Neural cell (in vitro differentiated cells): ENCODE data around the gene IFNL3.

ENCODE experiments used
- CTCF ChIP-seq: fragments of 450-650 bp; IDR thresholded peaks from 2 replicates; pipeline ENCODE4 v1.5.1; 2014; ENCODE audit warnings: antibody characterized with exemption, mild to moderate bottlenecking, moderate library complexity; ENCODE audit not compliant: poor library complexity, severe bottlenecking
- EP300 ChIP-seq: fragments of 450-650 bp; conservative IDR thresholded peaks from 2 replicates; pipeline ENCODE4 v1.6.1; 2014; ENCODE audit warnings: antibody characterized with exemption, mild to moderate bottlenecking, moderate library complexity; ENCODE audit not compliant: poor library complexity, severe bottlenecking
- EZH2 ChIP-seq: fragments of 200-600, 300-800 bp; shearing (Covaris generic), sonication (generic); IDR thresholded peaks from 2 replicates; pipeline ENCODE4 v1.6.1; 2014; ENCODE audit warnings: antibody characterized with exemption, low read length, borderline replicate concordance, mild to moderate bottlenecking; ENCODE audit not compliant: insufficient read depth, poor library complexity, severe bottlenecking
- MXI1 ChIP-seq: fragments of 450-650 bp; conservative IDR thresholded peaks from 2 replicates; pipeline ENCODE4 v1.6.1; 2014; ENCODE audit warnings: antibody characterized with exemption, mild to moderate bottlenecking; ENCODE audit not compliant: poor library complexity, severe bottlenecking
- POLR2AphosphoS5 ChIP-seq: IDR thresholded peaks from 2 replicates; pipeline ENCODE4 v1.6.1; 2012
- RAD21 ChIP-seq: fragments of 450-650 bp; conservative IDR thresholded peaks from 2 replicates; pipeline ENCODE4 v1.6.1; 2014; ENCODE audit warnings: antibody characterized with exemption, mild to moderate bottlenecking, moderate library complexity
- TAF1 ChIP-seq: IDR thresholded peaks from 2 replicates; pipeline ENCODE4 v1.6.1; 2012; ENCODE audit warnings: low read depth
- TF ChIP-seq, protein P1 (sequence below): IDR thresholded peaks from 2 replicates; pipeline ENCODE4 v1.6.1; 2012; ENCODE audit warnings: borderline replicate concordance

- TF ChIP-seq MXI1: no peak
- no peak for TF ChIP-seq EZH2
- no peak for TF ChIP-seq CTCF
- no peak for TF ChIP-seq TAF1
- TF ChIP-seq, protein P1, sequence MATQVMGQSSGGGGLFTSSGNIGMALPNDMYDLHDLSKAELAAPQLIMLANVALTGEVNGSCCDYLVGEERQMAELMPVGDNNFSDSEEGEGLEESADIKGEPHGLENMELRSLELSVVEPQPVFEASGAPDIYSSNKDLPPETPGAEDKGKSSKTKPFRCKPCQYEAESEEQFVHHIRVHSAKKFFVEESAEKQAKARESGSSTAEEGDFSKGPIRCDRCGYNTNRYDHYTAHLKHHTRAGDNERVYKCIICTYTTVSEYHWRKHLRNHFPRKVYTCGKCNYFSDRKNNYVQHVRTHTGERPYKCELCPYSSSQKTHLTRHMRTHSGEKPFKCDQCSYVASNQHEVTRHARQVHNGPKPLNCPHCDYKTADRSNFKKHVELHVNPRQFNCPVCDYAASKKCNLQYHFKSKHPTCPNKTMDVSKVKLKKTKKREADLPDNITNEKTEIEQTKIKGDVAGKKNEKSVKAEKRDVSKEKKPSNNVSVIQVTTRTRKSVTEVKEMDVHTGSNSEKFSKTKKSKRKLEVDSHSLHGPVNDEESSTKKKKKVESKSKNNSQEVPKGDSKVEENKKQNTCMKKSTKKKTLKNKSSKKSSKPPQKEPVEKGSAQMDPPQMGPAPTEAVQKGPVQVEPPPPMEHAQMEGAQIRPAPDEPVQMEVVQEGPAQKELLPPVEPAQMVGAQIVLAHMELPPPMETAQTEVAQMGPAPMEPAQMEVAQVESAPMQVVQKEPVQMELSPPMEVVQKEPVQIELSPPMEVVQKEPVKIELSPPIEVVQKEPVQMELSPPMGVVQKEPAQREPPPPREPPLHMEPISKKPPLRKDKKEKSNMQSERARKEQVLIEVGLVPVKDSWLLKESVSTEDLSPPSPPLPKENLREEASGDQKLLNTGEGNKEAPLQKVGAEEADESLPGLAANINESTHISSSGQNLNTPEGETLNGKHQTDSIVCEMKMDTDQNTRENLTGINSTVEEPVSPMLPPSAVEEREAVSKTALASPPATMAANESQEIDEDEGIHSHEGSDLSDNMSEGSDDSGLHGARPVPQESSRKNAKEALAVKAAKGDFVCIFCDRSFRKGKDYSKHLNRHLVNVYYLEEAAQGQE: no peak
- TF ChIP-seq RAD21: no peak
- TF ChIP-seq POLR2AphosphoS5: no peak
- no peak for TF ChIP-seq EP300
Measured at GRCh38 chr19:39270036-39270871, 25.4 kb upstream of the IFNL3 start.
